ENCODE measurements around the gene TUBB4B. TPM values are rescaled to one million over a fixed set of nuclear protein-coding genes. Genes with fewer than 3 reads are reported as not detected.
A peak's percentile ranks its signal among the peaks of the same experiment; 100 is the strongest.

TUBB4B gene
- total RNA-seq: 100 to 1,000 TPM; 320 to 325 TPM

GRCh38 chr9:137240841-137241489 lies at the start of gene TUBB4B:
TUBB4B (plus strand) TSS chr9:137241287; CDS start chr9:137241361, 74 bp downstream.
- Mint-ChIP-seq H3K27ac (peak within 1 kb of the TSS; percentile 94), H3K36me3 (peaks cover 26% of the 10 kb centered on the region), H3K9me3 (no peaks in the 10 kb centered on the region), H3K27me3 (no peaks in the 10 kb centered on the region), H3K4me1 (ENCODE audit: low read depth) (peaks cover 21% of the 10 kb centered on the region), H3K4me3 (peak within 1 kb of the TSS; percentile 88)
- POLR2A ChIA-PET: interaction anchor here (0.6 to 4.5 kb wide), 25 partner anchors 9 to 450 kb away, joined by 3 to 65 read pairs (median 4); partner anchors contain the start of genes ANAPC2, CYSRT1, DPP7 and EXD3
- intact Hi-C loops (cut with micrococcal nuclease): loop anchor here (1.0 to 5.0 kb wide), 6 partner anchors 14 to 449 kb away; partner anchors contain the start of genes ANAPC2, NELFB, SSNA1 and TMEM141
- CTCF ChIA-PET: interaction anchor here (0.7 to 3.9 kb wide), 14 partner anchors 7 to 211 kb away, joined by 3 to 22 read pairs (median 4); partner anchors contain the start of genes ANAPC2, CYSRT1, NRARP and RNF208
- peak; percentile 99 for DNase-seq

DNA sequence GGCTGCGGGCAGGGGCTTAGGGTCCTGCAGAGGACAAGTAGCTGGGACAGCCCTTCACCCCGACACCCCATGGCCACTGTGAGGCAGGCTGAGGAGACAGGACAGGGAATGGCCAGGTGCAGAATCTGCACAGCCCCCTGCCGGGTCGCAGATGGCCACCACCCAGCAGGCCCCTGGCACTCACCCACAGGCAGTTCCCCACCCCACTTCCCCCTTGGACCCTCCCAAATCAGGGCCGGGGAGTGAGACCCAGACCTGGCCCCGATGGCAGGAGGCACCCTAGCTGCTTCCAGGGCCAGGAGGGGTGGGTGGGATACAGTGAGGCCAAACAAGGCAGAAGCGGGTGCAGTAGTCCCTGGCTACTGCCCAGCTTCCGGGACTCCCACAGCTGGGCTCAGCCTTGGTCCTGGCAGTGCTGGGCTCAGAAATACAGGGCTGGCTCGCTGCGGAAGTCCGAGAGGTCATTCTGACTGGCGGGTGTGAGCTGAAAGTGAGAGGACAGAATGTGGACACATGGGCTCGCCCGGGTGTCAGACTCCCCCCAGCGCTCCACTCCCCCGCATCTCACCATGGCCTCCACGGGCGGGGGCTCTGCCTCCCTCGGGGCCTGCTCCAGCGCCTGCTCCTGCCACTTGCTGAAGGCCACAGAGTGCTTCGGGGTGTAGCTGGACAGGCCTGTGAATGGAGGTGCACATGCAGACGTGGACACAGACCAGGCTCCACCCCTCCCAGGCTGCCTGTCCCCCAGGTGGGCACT lies 49.2 kb upstream of the TUBB4B start:
- Mint-ChIP-seq H3K4me3 (no peak overlapping the region), H3K36me3 (peaks cover 11% of the 10 kb centered on the region), H3K9me3 (no peaks in the 10 kb centered on the region), H3K27ac (no peak overlapping the region), H3K27me3 (no peaks in the 10 kb centered on the region), H3K4me1 (ENCODE audit: low read depth) (peaks cover 27% of the 10 kb centered on the region)
- ChIA-PET CTCF (interaction anchor here (1.0 kb wide), 1 partner anchor 45 kb away, joined by 3 read pairs; no protein-coding TSS in a partner anchor), POLR2A (no interaction called here)
- no peak for DNase-seq
- intact Hi-C loops (cut with micrococcal nuclease): no loop called here

DNA sequence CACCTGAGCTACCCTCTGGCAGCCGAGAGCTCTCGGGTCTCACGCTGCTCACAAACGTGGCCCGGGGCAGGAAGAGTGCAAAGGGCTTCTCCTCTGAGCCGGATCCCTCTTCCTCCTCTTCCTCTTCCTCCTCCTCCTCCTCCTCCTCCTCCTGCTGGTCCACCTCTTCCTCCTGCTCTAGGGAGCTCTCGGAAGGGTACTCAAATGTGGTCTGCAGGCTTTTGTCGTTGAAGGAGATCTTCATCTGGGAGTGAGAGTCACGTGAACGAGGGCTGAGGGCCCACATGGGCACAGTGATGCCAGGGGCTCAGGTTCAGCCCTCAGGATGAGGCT lies 48.7 kb upstream of the TUBB4B start:
- peaks cover 21% of the 10 kb centered on the region for H3K4me1 Mint-ChIP-seq (ENCODE audit: low read depth)
- no peak for DNase-seq
- ChIA-PET CTCF (interaction anchor here (1.0 kb wide), 1 partner anchor 44 kb away, joined by 3 read pairs; no protein-coding TSS in a partner anchor), POLR2A (no interaction called here)
- no peaks in the 10 kb centered on the region for H3K27me3 Mint-ChIP-seq
- H3K4me3 Mint-ChIP-seq: no peak overlapping the region
- H3K9me3 Mint-ChIP-seq: no peaks in the 10 kb centered on the region
- H3K27ac Mint-ChIP-seq: no peak overlapping the region
- peaks cover 11% of the 10 kb centered on the region for H3K36me3 Mint-ChIP-seq
- intact Hi-C loops (cut with micrococcal nuclease): no loop called here

DNA sequence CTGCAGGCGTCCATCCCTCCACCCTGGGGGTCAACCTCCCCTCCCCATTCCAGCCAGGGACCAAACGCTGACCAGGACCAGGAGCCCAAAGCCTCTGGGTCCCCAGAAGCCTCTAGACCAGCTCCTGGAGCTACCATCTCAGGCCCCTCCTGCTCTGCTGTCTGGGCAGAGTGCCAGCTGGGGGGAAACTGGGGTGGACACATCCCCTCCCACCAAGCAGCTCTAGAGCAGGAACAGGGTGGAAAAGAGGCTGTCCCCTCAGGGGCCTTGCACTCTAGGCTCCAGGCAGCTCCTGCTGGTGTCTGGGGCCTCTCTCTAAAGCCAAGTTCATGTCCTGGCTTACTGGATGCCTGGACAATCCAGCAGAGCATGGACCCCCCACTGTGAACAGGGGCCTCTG lies 48.2 kb upstream of the TUBB4B start:
- H3K27me3 Mint-ChIP-seq: no peaks in the 10 kb centered on the region
- peaks cover 18% of the 10 kb centered on the region for H3K4me1 Mint-ChIP-seq (ENCODE audit: low read depth)
- no peaks in the 10 kb centered on the region for H3K9me3 Mint-ChIP-seq
- H3K27ac Mint-ChIP-seq: no peak overlapping the region
- DNase-seq: no peak
- H3K36me3 Mint-ChIP-seq: peaks cover 11% of the 10 kb centered on the region
- intact Hi-C loops (cut with micrococcal nuclease): no loop called here
- H3K4me3 Mint-ChIP-seq: no peak overlapping the region
- CTCF ChIA-PET: interaction anchor here (1.0 kb wide), 1 partner anchor 44 kb away, joined by 3 read pairs; no protein-coding TSS in a partner anchor
- POLR2A ChIA-PET: no interaction called here

- H3K27ac Mint-ChIP-seq: no peak overlapping the region
Observed at GRCh38 chr9:137193771-137194170, 47.3 kb upstream of the TUBB4B start.

DNA sequence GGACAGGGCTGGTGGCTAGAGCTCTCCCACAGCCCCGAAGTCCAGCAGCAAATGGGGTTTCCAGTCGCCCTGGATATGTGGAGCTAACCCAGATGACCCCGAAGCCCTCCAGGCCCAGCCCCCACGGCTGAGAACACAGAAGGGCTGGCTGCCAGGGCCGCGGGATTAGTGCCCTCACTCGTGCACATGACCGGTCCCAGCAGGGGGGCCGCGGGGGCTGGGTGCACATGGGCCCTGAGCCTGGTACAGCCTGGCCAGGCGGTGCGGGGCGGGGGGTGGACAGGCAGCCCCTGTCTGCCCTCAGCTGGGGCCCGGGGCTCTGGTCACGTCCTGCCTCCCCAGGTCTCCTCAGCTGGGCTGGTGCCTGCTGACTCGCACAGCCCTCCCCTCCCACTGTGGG lies 46.7 kb upstream of the TUBB4B start:
- intact Hi-C loops (cut with micrococcal nuclease): no loop called here
- Mint-ChIP-seq H3K4me1 (ENCODE audit: low read depth) (peaks cover 13% of the 10 kb centered on the region), H3K27me3 (no peaks in the 10 kb centered on the region), H3K27ac (no peak overlapping the region), H3K4me3 (no peak overlapping the region), H3K9me3 (no peaks in the 10 kb centered on the region), H3K36me3 (peaks cover 6% of the 10 kb centered on the region)
- no peak for DNase-seq
- ChIA-PET POLR2A (no interaction called here), CTCF (interaction anchor here (1.4 kb wide), 1 partner anchor 42 kb away, joined by 4 read pairs; no protein-coding TSS in a partner anchor)

More at GRCh38 chr9:137193771-137194170, 47.3 kb upstream of the TUBB4B start:
- H3K4me1 Mint-ChIP-seq (ENCODE audit: low read depth): peaks cover 18% of the 10 kb centered on the region
- H3K4me3 Mint-ChIP-seq: no peak overlapping the region
- no peaks in the 10 kb centered on the region for H3K27me3 Mint-ChIP-seq
- H3K9me3 Mint-ChIP-seq: no peaks in the 10 kb centered on the region
- intact Hi-C loops (cut with micrococcal nuclease): no loop called here
- ChIA-PET CTCF (interaction anchor here (1.4 kb wide), 1 partner anchor 43 kb away, joined by 4 read pairs; no protein-coding TSS in a partner anchor), POLR2A (no interaction called here)
- H3K36me3 Mint-ChIP-seq: peaks cover 9% of the 10 kb centered on the region
- DNase-seq: no peak

DNA sequence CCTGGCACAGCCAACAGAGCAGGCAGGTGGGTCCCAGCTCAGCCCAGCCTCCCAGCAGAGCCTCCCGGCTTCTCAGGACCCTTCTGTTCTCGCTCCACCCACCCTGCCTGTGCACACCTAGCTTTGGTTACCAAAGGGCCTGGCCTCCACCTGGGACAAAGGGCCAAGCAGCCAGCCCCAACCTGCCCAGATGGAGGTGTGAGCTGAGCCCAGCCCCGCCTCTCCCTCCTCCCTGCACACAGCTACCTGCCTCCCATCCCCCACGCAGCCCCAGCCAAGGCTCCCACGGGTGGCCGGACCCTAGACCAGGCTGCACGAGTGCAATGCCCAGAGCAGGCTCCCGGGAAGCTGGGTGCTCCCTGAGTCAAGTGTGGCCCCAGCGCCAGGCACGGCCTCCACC lies 46.2 kb upstream of the TUBB4B start:
- Mint-ChIP-seq H3K4me3 (no peak overlapping the region), H3K36me3 (peaks cover 6% of the 10 kb centered on the region), H3K9me3 (no peaks in the 10 kb centered on the region), H3K4me1 (ENCODE audit: low read depth) (peaks cover 10% of the 10 kb centered on the region), H3K27me3 (no peaks in the 10 kb centered on the region), H3K27ac (no peak overlapping the region)
- no peak for DNase-seq
- CTCF ChIA-PET: no interaction called here
- intact Hi-C loops (cut with micrococcal nuclease): no loop called here
- POLR2A ChIA-PET: no interaction called here

GRCh38 chr9:137195525-137196220 lies 45.4 kb upstream of the TUBB4B start:
- intact Hi-C loops (cut with micrococcal nuclease): no loop called here
- peaks cover 7% of the 10 kb centered on the region for H3K4me1 Mint-ChIP-seq (ENCODE audit: low read depth)
- POLR2A ChIA-PET: no interaction called here

GRCh38 chr9:137198051-137198901 lies 42.8 kb upstream of the TUBB4B start:
- H3K27ac Mint-ChIP-seq: no peak overlapping the region
- ChIA-PET POLR2A (interaction anchor here (0.9 to 1.2 kb wide), 2 partner anchors 9 to 12 kb away, joined by 3 to 4 read pairs; no protein-coding TSS in a partner anchor), CTCF (interaction anchor here (1.3 to 2.2 kb wide), 3 partner anchors 9 to 76 kb away, joined by 3 to 8 read pairs (median 4); partner anchors contain the start of gene RNF224)
- DNase-seq: no peak
- H3K4me3 Mint-ChIP-seq: no peak overlapping the region
- no peaks in the 10 kb centered on the region for H3K9me3 Mint-ChIP-seq
- intact Hi-C loops (cut with micrococcal nuclease): no loop called here
- no peaks in the 10 kb centered on the region for H3K27me3 Mint-ChIP-seq
- H3K36me3 Mint-ChIP-seq: no peaks in the 10 kb centered on the region
- H3K4me1 Mint-ChIP-seq (ENCODE audit: low read depth): peaks cover 15% of the 10 kb centered on the region

More at GRCh38 chr9:137195525-137196220, 45.4 kb upstream of the TUBB4B start:
- no peaks in the 10 kb centered on the region for H3K27me3 Mint-ChIP-seq
- H3K36me3 Mint-ChIP-seq: peaks cover 3% of the 10 kb centered on the region
- CTCF ChIA-PET: no interaction called here
- no peak overlapping the region for H3K4me3 Mint-ChIP-seq
- no peaks in the 10 kb centered on the region for H3K9me3 Mint-ChIP-seq
- DNase-seq: no peak
- no peak overlapping the region for H3K27ac Mint-ChIP-seq

DNA sequence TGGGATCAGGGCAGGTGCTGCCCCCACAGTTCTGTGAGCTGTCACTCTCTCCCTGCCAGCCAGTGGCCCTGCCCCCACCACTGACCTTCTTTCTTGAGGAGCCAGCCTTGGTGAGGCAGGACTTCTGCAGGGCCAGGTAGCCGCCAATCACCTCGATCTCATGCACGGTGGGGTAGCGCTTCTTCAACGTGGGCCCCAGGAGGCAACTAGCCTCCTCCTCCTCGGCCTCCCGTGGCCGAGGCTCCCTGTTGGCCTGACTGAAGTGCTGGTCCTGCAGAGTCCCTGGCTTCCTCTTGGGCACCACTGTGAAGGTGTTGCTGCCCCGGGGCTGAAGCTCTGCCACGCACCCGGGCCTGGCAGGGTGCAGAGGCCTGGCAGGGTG lies 42.2 kb upstream of the TUBB4B start:
- no peaks in the 10 kb centered on the region for H3K9me3 Mint-ChIP-seq
- peaks cover 19% of the 10 kb centered on the region for H3K4me1 Mint-ChIP-seq (ENCODE audit: low read depth)
- H3K4me3 Mint-ChIP-seq: peak overlapping the region; percentile 12
- intact Hi-C loops (cut with micrococcal nuclease): no loop called here
- no peak overlapping the region for H3K27ac Mint-ChIP-seq
- no peaks in the 10 kb centered on the region for H3K27me3 Mint-ChIP-seq
- no peaks in the 10 kb centered on the region for H3K36me3 Mint-ChIP-seq
- ChIA-PET CTCF (interaction anchor here (1.0 to 2.2 kb wide), 4 partner anchors 10 to 76 kb away, joined by 3 to 8 read pairs (median 4); partner anchors contain the start of gene RNF224), POLR2A (interaction anchor here (0.8 to 0.9 kb wide), 2 partner anchors 9 to 11 kb away, joined by 3 read pairs; no protein-coding TSS in a partner anchor)
- DNase-seq: no peak

All from activated CD4-positive, alpha-beta memory T cell treated with anti-CD3 and anti-CD28 coated beads for 36 hours (primary cell).